Measurements from ENCODE around the gene FHOD3. TPM values are rescaled to one million over a fixed set of nuclear protein-coding genes. Genes with fewer than 3 reads are reported as not detected.

FHOD3 gene
- total and polyA plus RNA-seq, 2 of the 13 experiments (the other 11 are each of a cell fraction or from before 2014, with no cell fraction given), result 0.07 TPM; not detected in 1

- TF ChIP-seq ZNF761 (CRISPR knock-in tag; conservative IDR thresholded peaks at IDR 0.05) (no peak), CHD2 (IDR thresholded peaks at IDR 0.05; ENCODE audit: low read depth, low read length) (no peak)
Observed at GRCh38 chr18:36446059-36446458, 148.5 kb downstream of the FHOD3 start (continued).

GRCh38 chr18:36448384-36449290 lies 151.1 kb downstream of the FHOD3 start:
- TF ChIP-seq, protein P1, sequence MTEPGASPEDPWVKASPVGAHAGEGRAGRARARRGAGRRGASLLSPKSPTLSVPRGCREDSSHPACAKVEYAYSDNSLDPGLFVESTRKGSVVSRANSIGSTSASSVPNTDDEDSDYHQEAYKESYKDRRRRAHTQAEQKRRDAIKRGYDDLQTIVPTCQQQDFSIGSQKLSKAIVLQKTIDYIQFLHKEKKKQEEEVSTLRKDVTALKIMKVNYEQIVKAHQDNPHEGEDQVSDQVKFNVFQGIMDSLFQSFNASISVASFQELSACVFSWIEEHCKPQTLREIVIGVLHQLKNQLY (CRISPR knock-in tag; IDR thresholded peaks at IDR 0.05), result no peak
- TF ChIP-seq, protein P2, sequence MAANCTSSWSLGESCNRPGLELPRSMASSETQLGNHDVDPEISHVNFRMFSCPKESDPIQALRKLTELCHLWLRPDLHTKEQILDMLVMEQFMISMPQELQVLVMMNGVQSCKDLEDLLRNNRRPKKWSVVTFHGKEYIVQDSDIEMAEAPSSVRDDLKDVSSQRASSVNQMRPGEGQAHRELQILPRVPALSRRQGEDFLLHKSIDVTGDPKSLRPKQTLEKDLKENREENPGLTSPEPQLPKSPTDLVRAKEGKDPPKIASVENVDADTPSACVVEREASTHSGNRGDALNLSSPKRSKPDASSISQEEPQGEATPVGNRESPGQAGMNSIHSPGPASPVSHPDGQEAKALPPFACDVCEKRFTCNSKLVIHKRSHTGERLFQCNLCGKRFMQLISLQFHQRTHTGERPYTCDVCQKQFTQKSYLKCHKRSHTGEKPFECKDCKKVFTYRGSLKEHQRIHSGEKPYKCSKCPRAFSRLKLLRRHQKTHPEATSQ (CRISPR knock-in tag; IDR thresholded peaks at IDR 0.05; ENCODE audit: borderline replicate concordance), result no peak
- TF ChIP-seq, protein P3, sequence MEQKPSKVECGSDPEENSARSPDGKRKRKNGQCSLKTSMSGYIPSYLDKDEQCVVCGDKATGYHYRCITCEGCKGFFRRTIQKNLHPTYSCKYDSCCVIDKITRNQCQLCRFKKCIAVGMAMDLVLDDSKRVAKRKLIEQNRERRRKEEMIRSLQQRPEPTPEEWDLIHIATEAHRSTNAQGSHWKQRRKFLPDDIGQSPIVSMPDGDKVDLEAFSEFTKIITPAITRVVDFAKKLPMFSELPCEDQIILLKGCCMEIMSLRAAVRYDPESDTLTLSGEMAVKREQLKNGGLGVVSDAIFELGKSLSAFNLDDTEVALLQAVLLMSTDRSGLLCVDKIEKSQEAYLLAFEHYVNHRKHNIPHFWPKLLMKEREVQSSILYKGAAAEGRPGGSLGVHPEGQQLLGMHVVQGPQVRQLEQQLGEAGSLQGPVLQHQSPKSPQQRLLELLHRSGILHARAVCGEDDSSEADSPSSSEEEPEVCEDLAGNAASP (CRISPR knock-in tag; IDR thresholded peaks at IDR 0.05; ENCODE audit: borderline replicate concordance), result no peak
- TF ChIP-seq ZNF572 (CRISPR knock-in tag; IDR thresholded peaks at IDR 0.05) (no peak), ZNF850 (CRISPR knock-in tag; conservative IDR thresholded peaks at IDR 0.05) (no peak), ZNF775 (CRISPR knock-in tag; IDR thresholded peaks at IDR 0.05; ENCODE audit: borderline replicate concordance) (no peak), ZNF382 (CRISPR knock-in tag; IDR thresholded peaks at IDR 0.05; ENCODE audit: borderline replicate concordance) (no peak), ZNF720 (CRISPR knock-in tag; IDR thresholded peaks at IDR 0.05) (no peak), SP140L (CRISPR knock-in tag; IDR thresholded peaks at IDR 0.05; ENCODE audit: borderline replicate concordance) (no peak)
- FAIRE-seq (no peak), DNase-seq (ENCODE audit: low spot score) (no peak), ATAC-seq (no peak)
- no peak overlapping the region for H3K4me3 ChIP-seq (replicated peaks in 1 of 3; ENCODE audit: insufficient read depth in 1 of 3, low read depth in 2 of 3, low read length in 3 of 3)
- intact Hi-C loops (cut with micrococcal nuclease; ENCODE audit: unreplicated experiment) (no loop called here), in situ Hi-C loops (cut with HindIII; ENCODE audit: extremely low pct_ligation_motif_present, low pct_unique_long_range_greater_than_20kb) (no loop called here)
- H3K9ac ChIP-seq (ENCODE audit: insufficient read depth, low read depth, low read length), result no peak overlapping the region
- H3K27ac ChIP-seq (ENCODE audit: extremely low read length, insufficient read depth, low read length), result no peak overlapping the region
- H2AFZ ChIP-seq (ENCODE audit: low read length), result no peak overlapping the region
- H4K20me1 ChIP-seq (ENCODE audit: insufficient read depth, low read length), result no peaks in the 10 kb centered on the region
- no TSS peak for BruUV-seq (replicated peaks)
- no peaks in the 10 kb centered on the region for H3K36me3 ChIP-seq (replicated peaks in 1 of 2; ENCODE audit: control insufficient read depth in 1 of 2, insufficient read depth in 2 of 2, low read length in 2 of 2)
- ChIA-PET POLR2A (no interaction called here), CTCF (ENCODE audit: low intra/inter-chr PET ratio, low total read pairs) (no interaction called here)
- no peaks in the 10 kb centered on the region for H3K9me3 ChIP-seq (ENCODE audit: low read length)
- WGBS (ENCODE audit: low lambda C conversion rate), result 12% methylated on average over 3 of the region's 3 CpGs
- H3K27me3 ChIP-seq (ENCODE audit: control insufficient read depth in 1 of 2, insufficient read depth in 2 of 2, low read length in 2 of 2), result peaks cover 0 to 8% of the 10 kb centered on the region in 2 experiments; a peak in 1 of 5 replicates
- H3K4me2 ChIP-seq (ENCODE audit: low read depth, low read length), result no peak overlapping the region
- H3K79me2 ChIP-seq (ENCODE audit: insufficient read depth, low read length), result no peaks in the 10 kb centered on the region
- H3K4me1 ChIP-seq (ENCODE audit: insufficient read depth, low read length), result peaks cover 12% of the 10 kb centered on the region; the same call in 1 of the 2 replicates

All from HepG2 (cell line).